ENCODE results near the gene RFX8.

GRCh38 chr2:101516349-101516748 lies 41.4 kb upstream of the RFX8 start:
- no peak for TF ChIP-seq ZNF709 (CRISPR knock-in tag; IDR thresholded peaks at IDR 0.05)
- TF ChIP-seq HDAC2 (CRISPR knock-in tag; IDR thresholded peaks at IDR 0.05): no peak
- TF ChIP-seq SIX1 (CRISPR knock-in tag; IDR thresholded peaks at IDR 0.05; ENCODE audit: borderline replicate concordance): no peak
- no peak for TF ChIP-seq ZNF362 (CRISPR knock-in tag; IDR thresholded peaks at IDR 0.05; ENCODE audit: borderline replicate concordance)
- no peak for TF ChIP-seq ZFP62 (CRISPR knock-in tag; IDR thresholded peaks at IDR 0.05)
- no peak for TF ChIP-seq CTCF (CRISPR knock-in tag; IDR thresholded peaks at IDR 0.05)
